PC-9 (cell line): Measurements from ENCODE around the gene TUBA4B. TPM values are rescaled to one million over a fixed set of nuclear protein-coding genes. Genes with fewer than 3 reads are reported as not detected.
A peak's percentile ranks its signal among the peaks of the same experiment; 100 is the strongest.

Source experiments
- BruUV-seq: library from RNA; stranded (reverse); fragments of 400-500 nt; replicated peaks from 2 replicates; lab custom pipeline; 2021; lab: Mats Ljungman, UMichigan
- CTCF ChIA-PET: fragments of 300-600 bp; sonication (Branson Sonifier 250); formaldehyde crosslinking; loops from one replicate; lab custom pipeline; 2022; ENCODE audit warnings: antibody characterized with exemption; lab: Charles Lee
- POLR2A ChIA-PET: fragments of 300-600 bp; sonication (Branson Sonifier 250); formaldehyde crosslinking; loops from one replicate; lab custom pipeline; 2022; ENCODE audit warnings: antibody characterized with exemption; ENCODE audit not compliant: unreplicated experiment; lab: Charles Lee
- DNase-seq, 2 experiments: peaks; one replicate each; pipeline versions ENCODE4 v3.0.0 to v3.0.0-alpha.2; 2015 to 2022; ENCODE audit warnings: mixed read lengths in 1 of 2
- H2AFZ ChIP-seq: fragments of 200-600 bp; sonication (generic); 2 replicates; pipeline ENCODE4 v1.8.1; 2017; ENCODE audit warnings: antibody characterized with exemption
- H3F3A ChIP-seq: fragments of 200-600 bp; sonication (generic); 2 replicates; pipeline ENCODE4 v1.8.1; 2017; ENCODE audit warnings: antibody characterized with exemption, mild to moderate bottlenecking, low read depth; ENCODE audit not compliant: insufficient read depth
- H3K27ac ChIP-seq: fragments of 200-600 bp; sonication (generic); 2 replicates; pipeline ENCODE4 v1.6.1; 2016; ENCODE audit warnings: mixed run types
- H3K27me3 ChIP-seq: fragments of 200-600 bp; sonication (generic); 2 replicates; pipeline ENCODE4 v1.6.1; 2016; ENCODE audit warnings: low read depth, mixed run types; ENCODE audit not compliant: insufficient read depth
- H3K36me3 ChIP-seq: fragments of 200-600 bp; sonication (generic); 2 replicates; pipeline ENCODE4 v1.6.1; 2016; ENCODE audit warnings: low read depth, mixed run types
- H3K4me1 ChIP-seq: fragments of 200-600 bp; sonication (generic); replicated peaks from 2 replicates; pipeline ENCODE4 v1.6.1; 2016; ENCODE audit warnings: mixed run types; ENCODE audit not compliant: insufficient read depth
- H3K4me2 ChIP-seq: fragments of 200-600 bp; sonication (generic); 2 replicates; pipeline ENCODE4 v1.6.1; 2017; ENCODE audit warnings: mixed run types
- H3K4me3 ChIP-seq: fragments of 200-600 bp; sonication (generic); 2 replicates; pipeline ENCODE4 v1.6.1; 2016; ENCODE audit warnings: mixed run types
- H3K79me2 ChIP-seq: fragments of 200-600 bp; sonication (generic); 2 replicates; pipeline ENCODE4 v1.6.1; 2017; ENCODE audit warnings: low read depth, mixed run types
- H3K9me2 ChIP-seq: fragments of 200-600 bp; sonication (generic); 2 replicates; pipeline ENCODE4 v1.8.1; 2017; ENCODE audit warnings: mild to moderate bottlenecking; ENCODE audit not compliant: insufficient read depth
- H3K9me3 ChIP-seq: fragments of 200-600 bp; sonication (generic); 2 replicates; pipeline ENCODE4 v1.8.1; 2016; ENCODE audit warnings: low read depth; ENCODE audit not compliant: insufficient read depth
- H4K20me1 ChIP-seq: fragments of 200-600 bp; sonication (generic); 2 replicates; pipeline ENCODE4 v1.8.1; 2017; ENCODE audit not compliant: insufficient read depth
- EZH2 ChIP-seq: fragments of 200-600 bp; sonication (generic); IDR thresholded peaks from 2 replicates; pipeline ENCODE4 v1.8.0; 2017; ENCODE audit warnings: antibody characterized with exemption, low read depth
- intact Hi-C: fragments of 100-400 bp; cut with micrococcal nuclease; formaldehyde crosslinking; loops from one replicate; pipeline ENCODE4 v1.10.0; 2022; ENCODE audit not compliant: unreplicated experiment
- total RNA-seq: library from RNA; stranded (reverse); gene quantifications from 2 replicates; pipeline ENCODE4 v1.2.3, GENCODE V29; 2021
- TF ChIP-seq, protein P1 (sequence below): fragments of 200-600 bp; sonication (generic); conservative IDR thresholded peaks from 2 replicates; pipeline ENCODE4 v1.6.1; 2017; ENCODE audit warnings: mixed run types, antibody characterized with exemption, mild to moderate bottlenecking, moderate library complexity

The TUBA4B gene
- total RNA-seq, 1 experiment from 2014 or later = not detected

DNA sequence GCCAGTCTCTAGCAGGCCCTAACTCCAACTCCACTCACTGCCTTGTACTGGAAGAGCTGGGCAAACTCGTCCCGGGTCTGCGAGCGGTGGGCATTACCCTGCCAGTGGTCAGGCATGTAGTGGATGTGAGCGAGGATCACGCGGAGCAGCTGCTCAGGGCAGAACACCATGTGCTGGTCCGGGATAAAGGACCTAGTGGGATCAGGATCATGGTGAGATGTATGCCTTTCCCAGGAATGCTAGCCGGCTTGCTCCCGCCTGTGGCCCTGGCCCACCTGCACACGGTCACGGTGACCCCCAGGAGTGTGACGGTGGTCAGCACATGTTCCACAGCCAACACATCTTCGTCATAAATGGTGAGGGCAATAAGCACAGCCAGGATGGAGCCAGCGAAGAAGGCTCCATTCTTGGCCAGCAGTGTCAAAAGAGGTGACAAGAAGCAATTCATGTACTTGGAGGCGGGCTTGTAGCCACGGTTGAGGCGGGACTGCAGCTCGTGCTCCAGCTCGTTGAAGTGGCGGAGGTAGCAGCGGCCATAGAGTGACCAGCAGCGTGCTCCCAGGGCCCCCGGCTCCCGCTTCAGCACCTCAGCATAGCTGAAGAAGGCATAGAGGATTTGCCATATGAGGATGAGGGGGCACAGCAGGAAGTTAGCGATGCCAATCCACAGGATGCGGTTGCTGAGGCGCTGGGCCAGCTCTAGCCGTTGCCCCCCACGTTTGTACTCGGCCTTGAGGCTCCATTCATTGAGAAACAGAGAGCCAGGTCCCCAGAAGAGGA lies 29.0 kb upstream of the TUBA4B start:
- Histone ChIP-seq H3F3A (peaks cover 8% of the 10 kb centered on the region; the same call in 1 of the 2 replicates), H3K4me3 (no peak overlapping the region), H3K36me3 (no peaks in the 10 kb centered on the region), H3K9me2 (no peaks in the 10 kb centered on the region), H3K27me3 (no peaks in the 10 kb centered on the region), H3K4me1 (peaks cover 8% of the 10 kb centered on the region; the same call in 1 of the 2 replicates), H3K9me3 (no peaks in the 10 kb centered on the region), H3K27ac (no peak overlapping the region), H3K79me2 (peaks cover 16% of the 10 kb centered on the region), H4K20me1 (no peaks in the 10 kb centered on the region), H3K4me2 (no peak overlapping the region), H2AFZ (no peak overlapping the region)
- intact Hi-C loops = no loop called here
- no TSS peak for BruUV-seq
- TF ChIP-seq, protein P1, sequence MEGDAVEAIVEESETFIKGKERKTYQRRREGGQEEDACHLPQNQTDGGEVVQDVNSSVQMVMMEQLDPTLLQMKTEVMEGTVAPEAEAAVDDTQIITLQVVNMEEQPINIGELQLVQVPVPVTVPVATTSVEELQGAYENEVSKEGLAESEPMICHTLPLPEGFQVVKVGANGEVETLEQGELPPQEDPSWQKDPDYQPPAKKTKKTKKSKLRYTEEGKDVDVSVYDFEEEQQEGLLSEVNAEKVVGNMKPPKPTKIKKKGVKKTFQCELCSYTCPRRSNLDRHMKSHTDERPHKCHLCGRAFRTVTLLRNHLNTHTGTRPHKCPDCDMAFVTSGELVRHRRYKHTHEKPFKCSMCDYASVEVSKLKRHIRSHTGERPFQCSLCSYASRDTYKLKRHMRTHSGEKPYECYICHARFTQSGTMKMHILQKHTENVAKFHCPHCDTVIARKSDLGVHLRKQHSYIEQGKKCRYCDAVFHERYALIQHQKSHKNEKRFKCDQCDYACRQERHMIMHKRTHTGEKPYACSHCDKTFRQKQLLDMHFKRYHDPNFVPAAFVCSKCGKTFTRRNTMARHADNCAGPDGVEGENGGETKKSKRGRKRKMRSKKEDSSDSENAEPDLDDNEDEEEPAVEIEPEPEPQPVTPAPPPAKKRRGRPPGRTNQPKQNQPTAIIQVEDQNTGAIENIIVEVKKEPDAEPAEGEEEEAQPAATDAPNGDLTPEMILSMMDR = no peak
- POLR2A ChIA-PET = no interaction called here
- DNase-seq = no peak
- CTCF ChIA-PET = no interaction called here

DNA sequence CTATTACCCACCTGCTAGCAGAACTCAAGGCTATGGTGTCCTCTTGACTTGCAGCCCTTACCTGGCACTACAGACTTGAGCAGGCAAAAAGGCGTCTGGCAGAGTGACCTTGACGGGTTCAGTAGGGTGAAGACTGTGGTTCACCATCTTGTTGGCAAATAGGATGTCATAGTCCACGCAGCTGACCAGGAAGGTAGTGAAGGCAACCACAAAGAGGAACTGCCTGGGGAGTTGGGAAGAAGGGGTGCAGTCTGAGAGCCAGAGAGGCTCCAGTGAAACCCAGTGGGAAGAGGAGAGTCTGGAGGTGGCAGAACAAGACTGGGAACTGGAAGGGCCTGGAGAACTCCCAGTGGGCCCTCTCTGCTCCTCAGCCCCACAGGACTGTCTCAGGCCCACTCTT lies 27.7 kb upstream of the TUBA4B start:
- Histone ChIP-seq H2AFZ (no peak overlapping the region), H3K27me3 (no peaks in the 10 kb centered on the region), H3K27ac (no peak overlapping the region), H3K9me3 (no peaks in the 10 kb centered on the region), H3K9me2 (no peaks in the 10 kb centered on the region), H3K4me2 (no peak overlapping the region), H3K79me2 (peaks cover 18% of the 10 kb centered on the region), H3K4me1 (peaks cover 8% of the 10 kb centered on the region; the same call in 1 of the 2 replicates), H3K4me3 (no peak overlapping the region), H3F3A (peaks cover 2% of the 10 kb centered on the region), H3K36me3 (no peaks in the 10 kb centered on the region), H4K20me1 (no peaks in the 10 kb centered on the region)
- TF ChIP-seq EZH2 = no peak
- TF ChIP-seq, protein P1 = no peak
- intact Hi-C loops = no loop called here
- CTCF ChIA-PET = no interaction called here
- DNase-seq = no peak
- POLR2A ChIA-PET = no interaction called here
- no TSS peak for BruUV-seq

DNA sequence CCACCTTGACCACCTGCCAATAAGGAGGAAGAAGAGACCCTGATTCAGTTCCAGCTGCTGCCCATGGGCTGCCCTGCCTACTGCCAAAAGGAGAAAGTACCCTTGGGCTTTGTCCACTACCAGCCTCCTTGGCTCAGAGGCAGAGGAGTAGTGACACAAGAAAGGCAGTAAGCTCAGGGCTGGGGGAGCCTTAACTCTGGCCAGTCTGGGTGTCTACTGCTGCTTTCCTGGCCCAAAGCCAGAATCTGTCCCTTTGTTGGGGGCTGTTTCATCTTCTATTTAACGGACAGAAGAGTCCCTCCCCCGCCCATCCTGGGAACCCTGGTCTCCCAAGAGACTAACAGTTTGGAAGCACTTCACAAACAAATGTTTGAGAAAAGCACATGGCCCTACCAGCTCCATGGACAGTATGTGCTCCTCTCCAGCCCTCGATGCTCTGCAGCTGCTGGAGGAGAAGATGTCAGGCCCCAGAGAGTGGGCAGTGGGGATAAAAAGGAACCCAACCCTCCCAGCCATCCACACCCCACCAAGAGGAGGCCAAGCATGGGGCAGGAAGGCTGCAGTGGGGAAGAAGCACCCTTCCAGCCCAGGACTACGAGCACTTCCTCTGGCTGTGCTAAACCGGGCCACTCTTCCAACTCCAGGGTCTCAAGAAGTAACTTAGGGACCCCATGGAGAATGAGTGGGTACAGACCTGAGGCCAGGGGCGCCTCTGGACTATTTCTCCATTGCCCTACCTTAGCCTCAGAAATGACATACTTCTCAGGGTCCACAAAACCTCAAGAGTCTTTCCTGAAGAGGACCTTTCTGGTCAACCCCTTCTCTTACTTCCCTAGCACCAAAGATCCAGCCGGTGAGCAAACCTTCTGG lies 24.8 kb upstream of the TUBA4B start:
- 0 out of 2 replicates have a peak, but pooled peaks cover 11% of the 10 kb centered on the region for H3K36me3 ChIP-seq
- no peaks in the 10 kb centered on the region for H3K27me3 ChIP-seq
- H4K20me1 ChIP-seq = no peaks in the 10 kb centered on the region
- peak overlapping the region; percentile 74 for H2AFZ ChIP-seq
- intact Hi-C loops = loop anchor here (2.0 kb wide), 1 partner anchor 59 kb away; no protein-coding TSS in a partner anchor
- H3K4me3 ChIP-seq = peak overlapping the region; percentile 67
- no peak for DNase-seq
- ChIA-PET CTCF (no interaction called here), POLR2A (interaction anchor here (1.2 kb wide), 1 partner anchor 46 kb away, joined by 19 read pairs; no protein-coding TSS in a partner anchor)
- H3K27ac ChIP-seq = no peak overlapping the region
- no peaks in the 10 kb centered on the region for H3K9me2 ChIP-seq
- peaks cover 8% of the 10 kb centered on the region for H3F3A ChIP-seq
- H3K4me1 ChIP-seq = peaks cover 16% of the 10 kb centered on the region
- H3K9me3 ChIP-seq = no peaks in the 10 kb centered on the region
- peaks cover 39% of the 10 kb centered on the region for H3K79me2 ChIP-seq
- TSS peak; percentile 36 for BruUV-seq
- H3K4me2 ChIP-seq = peak overlapping the region; percentile 97
- TF ChIP-seq, protein P1 = no peak
- no peak for TF ChIP-seq EZH2
